ENCODE measurements around the gene CACNA1A.

GRCh38 chr19:13417054-13417453 is 89.2 kb downstream of the CACNA1A start:
- TF ChIP-seq NFE2L2 (IDR thresholded peaks at IDR 0.05; ENCODE audit: low read depth, low read length) (no peak), BHLHE40 (IDR thresholded peaks at IDR 0.05; ENCODE audit: low read depth, low read length) (no peak), POLR2A (IDR thresholded peaks at IDR 0.05; ENCODE audit: low read depth, low read length) (no peak), ELK1 (IDR thresholded peaks at IDR 0.05; ENCODE audit: borderline replicate concordance, low read depth, low read length) (no peak), CTCF (conservative IDR thresholded peaks at IDR 0.05; ENCODE audit: low read depth, low read length) (no peak), SMC3 (IDR thresholded peaks at IDR 0.05; ENCODE audit: low read depth, low read length) (no peak), RAD21 (IDR thresholded peaks at IDR 0.05; ENCODE audit: low read length) (no peak), MAFK (IDR thresholded peaks at IDR 0.05; ENCODE audit: low read depth, low read length) (no peak), RFX5 (IDR thresholded peaks at IDR 0.05; ENCODE audit: low read depth, low read length) (no peak), USF2 (IDR thresholded peaks at IDR 0.05; ENCODE audit: low read depth, low read length) (no peak), FOS (IDR thresholded peaks at IDR 0.05; ENCODE audit: low read depth, low read length) (no peak)

All from IMR-90 (cell line).